Epithelial cell of umbilical artery (primary cell): ENCODE results near the gene MRRF. TPM values are rescaled to one million over a fixed set of nuclear protein-coding genes. Genes with fewer than 3 reads are reported as not detected.

Experiments
- total RNA-seq: library from RNA; depleted of rRNA; stranded (reverse); fragments of >200 nt; gene quantifications from 2 replicates; pipeline ENCODE4 v1.2.3, GENCODE V29; 2014

The MRRF gene
- 30.9 and 38.8 TPM in 2 replicates for total RNA-seq

GRCh38 chr9:122264360-122265148, at the start of gene MRRF, which contains the start of gene RBM18:
Gene MRRF (plus strand): TSS chr9:122264882. CDS start chr9:122270892, 6,010 bp downstream.
Gene RBM18 (minus strand): TSS chr9:122264840. CDS start chr9:122261492, 3,348 bp downstream.

GRCh38 chr9:122228568-122229484, 35.9 kb upstream of the MRRF start, which contains the start of gene LHX6:
Gene LHX6 (minus strand): TSS chr9:122228957. CDS start chr9:122228740, 217 bp downstream.

GRCh38 chr9:122370869-122371755, 106.4 kb downstream of the MRRF start, which contains the start of gene PTGS1:
Gene PTGS1 (plus strand): TSS chr9:122371024. CDS start chr9:122371085, 61 bp downstream.

Other genes starting within 250 kb of the MRRF start
- gene TTLL11, start 171.6 kb upstream of the MRRF start, total RNA-seq, result 1.9 and 2.9 TPM in 2 replicates
- gene NDUFA8, start 105.1 kb upstream of the MRRF start, total RNA-seq, result 52.6 and 55.9 TPM in 2 replicates
- not detected in 2 replicates for gene MORN5, start 105.0 kb upstream of the MRRF start, total RNA-seq
- not detected in 2 replicates for gene LHX6, start 35.9 kb upstream of the MRRF start, total RNA-seq
- 6.5 and 7.0 TPM in 2 replicates for gene RBM18, start within 50 bp of the MRRF start, total RNA-seq
- under 0.01 and 0.91 TPM in 2 replicates for gene PTGS1, start 106.1 kb downstream of the MRRF start, total RNA-seq
- gene OR1J1, start 213.0 kb downstream of the MRRF start, total RNA-seq, result not detected in 2 replicates
- not detected in 2 replicates for gene OR1J2, start 245.9 kb downstream of the MRRF start, total RNA-seq